Mesodermal cell (in vitro differentiated cells): ENCODE results near the gene NRL.

Experiments
- H3K27ac ChIP-seq: 2 replicates; pipeline ENCODE4 v1.7.0; 2013; ENCODE audit warnings: mild to moderate bottlenecking, low read depth, low read length, moderate library complexity; ENCODE audit not compliant: severe bottlenecking
- H3K36me3 ChIP-seq: 2 replicates; pipeline ENCODE4 v1.7.1; 2013; ENCODE audit warnings: mild to moderate bottlenecking, low read length, moderate library complexity; ENCODE audit not compliant: control insufficient read depth, insufficient read depth
- H3K4me1 ChIP-seq: one replicate; pipeline ENCODE4 v1.7.1; 2013; ENCODE audit warnings: mild to moderate bottlenecking, low read length; ENCODE audit not compliant: insufficient read depth, control insufficient read depth, poor library complexity, severe bottlenecking
- H3K4me3 ChIP-seq: 2 replicates; pipeline ENCODE4 v1.7.0; 2013; ENCODE audit warnings: low read length, control low read depth, mild to moderate bottlenecking; ENCODE audit not compliant: insufficient read depth, poor library complexity, severe bottlenecking; ENCODE audit errors: extremely low read depth
- H3K9me3 ChIP-seq: 2 replicates; pipeline ENCODE4 v1.7.1; 2013; ENCODE audit warnings: mild to moderate bottlenecking, low read length, moderate library complexity; ENCODE audit not compliant: control insufficient read depth
- WGBS, 2 experiments: methylation state at CpG; one replicate each; pipeline ENCODE4 v1.1.5; 2013; ENCODE audit warnings: missing lambda C conversion rate in 2 of 2; ENCODE audit not compliant: insufficient coverage in 2 of 2; 5-methylcytosine and 5-hydroxymethylcytosine counted together

Gene NRL

GRCh38 chr14:24122416-24122815 is 7.7 kb upstream of the NRL start:
- H3K9me3 ChIP-seq, result no peaks in the 10 kb centered on the region
- no peak overlapping the region for H3K27ac ChIP-seq
- peaks cover 37% of the 10 kb centered on the region for H3K36me3 ChIP-seq
- no peak overlapping the region for H3K4me3 ChIP-seq
- no CpG with 5 or more reads among the region's 4 CpGs for WGBS, 2 experiments
- H3K4me1 ChIP-seq, result no peaks in the 10 kb centered on the region

- H3K4me1 ChIP-seq, result no peaks in the 10 kb centered on the region
- WGBS, 2 experiments, result 92 to 100% methylated on average over 2 to 4 of the region's 8 CpGs
- peaks cover 41% of the 10 kb centered on the region for H3K36me3 ChIP-seq
- H3K4me3 ChIP-seq, result no peak overlapping the region
- no peaks in the 10 kb centered on the region for H3K9me3 ChIP-seq
- H3K27ac ChIP-seq, result no peak overlapping the region
Measured at GRCh38 chr14:24121210-24121609, 6.5 kb upstream of the NRL start.

- WGBS, 2 experiments, result 93 to 97% methylated on average over 5 to 6 of the region's 6 CpGs
- H3K4me3 ChIP-seq, result no peak overlapping the region
Measured at GRCh38 chr14:24119691-24120090, 4.9 kb upstream of the NRL start.

GRCh38 chr14:24117179-24117578 is 2.4 kb upstream of the NRL start:
- Histone ChIP-seq H3K9me3 (no peaks in the 10 kb centered on the region), H3K27ac (no peak overlapping the region), H3K4me1 (peaks cover 5% of the 10 kb centered on the region), H3K36me3 (peaks cover 38% of the 10 kb centered on the region), H3K4me3 (no peak overlapping the region)
- WGBS, 2 experiments, result 87 to 94% methylated on average over 4 to 5 of the region's 6 CpGs

More at GRCh38 chr14:24119691-24120090, 4.9 kb upstream of the NRL start:
- H3K36me3 ChIP-seq, result peaks cover 41% of the 10 kb centered on the region
- peaks cover 5% of the 10 kb centered on the region for H3K4me1 ChIP-seq
- H3K9me3 ChIP-seq, result no peaks in the 10 kb centered on the region
- no peak overlapping the region for H3K27ac ChIP-seq

- H3K4me3 ChIP-seq, result peak overlapping the region; percentile 80
- H3K4me1 ChIP-seq, result peaks cover 5% of the 10 kb centered on the region
- no peak overlapping the region for H3K27ac ChIP-seq
- peaks cover 37% of the 10 kb centered on the region for H3K36me3 ChIP-seq
- H3K9me3 ChIP-seq, result no peaks in the 10 kb centered on the region
- WGBS, 2 experiments, result 90 to 94% methylated on average over 3 of the region's 6 CpGs
Measured at GRCh38 chr14:24116128-24116814, 1.5 kb upstream of the NRL start.

- Histone ChIP-seq H3K27ac (peak overlapping the region; percentile 97), H3K4me3 (peak overlapping the region; percentile 80), H3K9me3 (no peaks in the 10 kb centered on the region), H3K36me3 (peaks cover 30% of the 10 kb centered on the region), H3K4me1 (peaks cover 5% of the 10 kb centered on the region)
- 8 to 12% methylated on average over 13 to 14 of the region's 14 CpGs for WGBS, 2 experiments
Measured at GRCh38 chr14:24115422-24116127, 826 bp upstream of the NRL start.

GRCh38 chr14:24113801-24114531 is 783 bp downstream of the NRL start:
- H3K36me3 ChIP-seq, result peaks cover 19% of the 10 kb centered on the region
- 0 to 1% methylated on average over 39 to 41 of the region's 42 CpGs for WGBS, 2 experiments
- H3K27ac ChIP-seq, result peak overlapping the region; percentile 97
- H3K4me1 ChIP-seq, result peaks cover 5% of the 10 kb centered on the region
- H3K4me3 ChIP-seq, result peak overlapping the region; percentile 80
- H3K9me3 ChIP-seq, result no peaks in the 10 kb centered on the region

GRCh38 chr14:24113379-24113800 is 1.4 kb downstream of the NRL start:
- H3K4me3 ChIP-seq, result peak overlapping the region; percentile 80
- H3K9me3 ChIP-seq, result no peaks in the 10 kb centered on the region
- H3K27ac ChIP-seq, result peak overlapping the region; percentile 97
- peaks cover 14% of the 10 kb centered on the region for H3K36me3 ChIP-seq
- 12 to 13% methylated on average over 5 to 12 of the region's 15 CpGs for WGBS, 2 experiments
- peaks cover 5% of the 10 kb centered on the region for H3K4me1 ChIP-seq

- Histone ChIP-seq H3K4me3 (no peak overlapping the region), H3K27ac (no peak overlapping the region), H3K4me1 (no peaks in the 10 kb centered on the region), H3K9me3 (no peaks in the 10 kb centered on the region), H3K36me3 (no peaks in the 10 kb centered on the region)
- no CpG with 5 or more reads among the region's 1 CpG for WGBS, 2 experiments
Measured at GRCh38 chr14:24110523-24110922, 4.2 kb downstream of the NRL start.

GRCh38 chr14:24110060-24110459 is 4.7 kb downstream of the NRL start:
- no peaks in the 10 kb centered on the region for H3K4me1 ChIP-seq
- no peaks in the 10 kb centered on the region for H3K9me3 ChIP-seq
- no peak overlapping the region for H3K27ac ChIP-seq
- no peak overlapping the region for H3K4me3 ChIP-seq
- WGBS, 2 experiments, result 89 to 93% methylated on average over 5 to 6 of the region's 9 CpGs
- H3K36me3 ChIP-seq, result no peaks in the 10 kb centered on the region
